Measurements from ENCODE around the gene PIK3AP1. TPM values are rescaled to one million over a fixed set of nuclear protein-coding genes. Genes with fewer than 3 reads are reported as not detected.

PIK3AP1 gene
- total RNA-seq, 1 donor from 2014 or later, result 6.7 TPM

- Histone ChIP-seq H3K9ac (ENCODE audit: low read length) (no peak overlapping the region), H3K4me2 (ENCODE audit: low read length) (no peak overlapping the region), H3K4me3 (ENCODE audit: insufficient read depth, low read depth, low read length) (no peak overlapping the region), H3K27ac (ENCODE audit: low read depth, low read length) (no peak overlapping the region), H3K9me3 (ENCODE audit: insufficient read depth, low read depth, low read length) (peaks cover 4% of the 10 kb centered on the region), H3K4me1 (ENCODE audit: insufficient read depth, low read length) (no peaks in the 10 kb centered on the region), H3K36me3 (ENCODE audit: insufficient read depth, low read length) (no peaks in the 10 kb centered on the region), H2AFZ (ENCODE audit: low read depth, low read length) (no peak overlapping the region), H3K79me2 (ENCODE audit: insufficient read depth, low read length) (no peaks in the 10 kb centered on the region), H3K27me3 (ENCODE audit: insufficient read depth, low read length) (peaks cover 2% of the 10 kb centered on the region), H4K20me1 (ENCODE audit: insufficient read depth, low read length) (no peaks in the 10 kb centered on the region)
- Mint-ChIP-seq H3K4me1 (ENCODE audit: low read depth, unreplicated experiment) (no peaks in the 10 kb centered on the region), H3K27ac (ENCODE audit: unreplicated experiment) (no peak overlapping the region), H3K4me3 (ENCODE audit: unreplicated experiment) (no peak overlapping the region), H3K9me3 (ENCODE audit: unreplicated experiment) (peaks cover 12% of the 10 kb centered on the region), H3K36me3 (ENCODE audit: low read depth, unreplicated experiment) (peaks cover 24% of the 10 kb centered on the region), H3K27me3 (ENCODE audit: low read depth, unreplicated experiment) (peaks cover 2% of the 10 kb centered on the region)
- TF ChIP-seq CTCF (IDR thresholded peaks at IDR 0.05; ENCODE audit: insufficient read depth, low read depth, low read length) (no peak), EZH2 (IDR thresholded peaks at IDR 0.05; ENCODE audit: insufficient read depth, low read length) (no peak)
- no peak for DNase-seq (ENCODE audit: low read depth)
- FAIRE-seq, result no peak
These were observed 124.6 kb downstream of the PIK3AP1 start for GRCh38 chr10:96595741-96596140.

GRCh38 chr10:96591946-96592345 lies 128.4 kb downstream of the PIK3AP1 start:
- H3K4me2 ChIP-seq (ENCODE audit: low read length), result no peak overlapping the region
- TF ChIP-seq EZH2 (IDR thresholded peaks at IDR 0.05; ENCODE audit: insufficient read depth, low read length) (no peak), CTCF (IDR thresholded peaks at IDR 0.05; ENCODE audit: insufficient read depth, low read depth, low read length) (no peak)
- no peak for DNase-seq (ENCODE audit: low read depth)
- Mint-ChIP-seq H3K27me3 (ENCODE audit: low read depth, unreplicated experiment) (peaks cover 2% of the 10 kb centered on the region), H3K27ac (ENCODE audit: unreplicated experiment) (no peak overlapping the region), H3K9me3 (ENCODE audit: unreplicated experiment) (peaks cover 12% of the 10 kb centered on the region), H3K4me1 (ENCODE audit: low read depth, unreplicated experiment) (peaks cover 3% of the 10 kb centered on the region), H3K4me3 (ENCODE audit: unreplicated experiment) (no peak overlapping the region), H3K36me3 (ENCODE audit: low read depth, unreplicated experiment) (peaks cover 23% of the 10 kb centered on the region)
- no peaks in the 10 kb centered on the region for H3K36me3 ChIP-seq (ENCODE audit: insufficient read depth, low read length)
- H3K79me2 ChIP-seq (ENCODE audit: insufficient read depth, low read length), result no peaks in the 10 kb centered on the region
- no peak overlapping the region for H3K4me3 ChIP-seq (ENCODE audit: insufficient read depth, low read depth, low read length)
- H3K27me3 ChIP-seq (ENCODE audit: insufficient read depth, low read length), result no peaks in the 10 kb centered on the region
- no peak overlapping the region for H3K9ac ChIP-seq (ENCODE audit: low read length)
- no peak overlapping the region for H2AFZ ChIP-seq (ENCODE audit: low read depth, low read length)
- no peak for FAIRE-seq
- no peaks in the 10 kb centered on the region for H4K20me1 ChIP-seq (ENCODE audit: insufficient read depth, low read length)
- H3K27ac ChIP-seq (ENCODE audit: low read depth, low read length), result no peak overlapping the region
- H3K9me3 ChIP-seq (ENCODE audit: insufficient read depth, low read depth, low read length), result peaks cover 2% of the 10 kb centered on the region
- peaks cover 12% of the 10 kb centered on the region for H3K4me1 ChIP-seq (ENCODE audit: insufficient read depth, low read length)

GRCh38 chr10:96588616-96589419 lies 131.5 kb downstream of the PIK3AP1 start:
- Histone ChIP-seq H3K4me2 (ENCODE audit: low read length) (peak overlapping the region; percentile 22), H3K27ac (ENCODE audit: low read depth, low read length) (no peak overlapping the region), H4K20me1 (ENCODE audit: insufficient read depth, low read length) (peaks cover 22% of the 10 kb centered on the region), H3K36me3 (ENCODE audit: insufficient read depth, low read length) (no peaks in the 10 kb centered on the region), H3K9ac (ENCODE audit: low read length) (no peak overlapping the region), H3K9me3 (ENCODE audit: insufficient read depth, low read depth, low read length) (peaks cover 2% of the 10 kb centered on the region), H3K79me2 (ENCODE audit: insufficient read depth, low read length) (peaks cover 30% of the 10 kb centered on the region), H3K4me3 (ENCODE audit: insufficient read depth, low read depth, low read length) (no peak overlapping the region), H3K4me1 (ENCODE audit: insufficient read depth, low read length) (peaks cover 21% of the 10 kb centered on the region), H3K27me3 (ENCODE audit: insufficient read depth, low read length) (no peaks in the 10 kb centered on the region), H2AFZ (ENCODE audit: low read depth, low read length) (no peak overlapping the region)
- H3K4me1 Mint-ChIP-seq (ENCODE audit: low read depth, unreplicated experiment), result peaks cover 8% of the 10 kb centered on the region
- DNase-seq (ENCODE audit: low read depth) (peak; percentile 70), FAIRE-seq (peak; percentile 55)
- TF ChIP-seq EZH2 (IDR thresholded peaks at IDR 0.05; ENCODE audit: insufficient read depth, low read length) (no peak), CTCF (IDR thresholded peaks at IDR 0.05; ENCODE audit: insufficient read depth, low read depth, low read length) (no peak)
- H3K9me3 Mint-ChIP-seq (ENCODE audit: unreplicated experiment), result peaks cover 2% of the 10 kb centered on the region
- no peak overlapping the region for H3K4me3 Mint-ChIP-seq (ENCODE audit: unreplicated experiment)
- H3K27ac Mint-ChIP-seq (ENCODE audit: unreplicated experiment), result no peak overlapping the region
- H3K27me3 Mint-ChIP-seq (ENCODE audit: low read depth, unreplicated experiment), result no peaks in the 10 kb centered on the region
- peaks cover 7% of the 10 kb centered on the region for H3K36me3 Mint-ChIP-seq (ENCODE audit: low read depth, unreplicated experiment)

All from astrocyte (in vitro differentiated cells and primary cell).